ENCODE measurements around the gene DPCD.
"Not testable (repeated sequence)": the region's sequence is repeated elsewhere in the genome, so short reads cannot be mapped to it uniquely, and the experiment has no call there.

Gene DPCD

GRCh38 chr10:101624526-101625102 is 36.5 kb downstream of the DPCD start:
- no peak for DNase-seq

GRCh38 chr10:101625821-101626412 is 37.8 kb downstream of the DPCD start:
- DNase-seq: no peak

GRCh38 chr10:101629837-101630632 is 41.9 kb downstream of the DPCD start:
- no peak for DNase-seq

GRCh38 chr10:101630633-101630920 is 42.5 kb downstream of the DPCD start:
- no peak for DNase-seq

DNA sequence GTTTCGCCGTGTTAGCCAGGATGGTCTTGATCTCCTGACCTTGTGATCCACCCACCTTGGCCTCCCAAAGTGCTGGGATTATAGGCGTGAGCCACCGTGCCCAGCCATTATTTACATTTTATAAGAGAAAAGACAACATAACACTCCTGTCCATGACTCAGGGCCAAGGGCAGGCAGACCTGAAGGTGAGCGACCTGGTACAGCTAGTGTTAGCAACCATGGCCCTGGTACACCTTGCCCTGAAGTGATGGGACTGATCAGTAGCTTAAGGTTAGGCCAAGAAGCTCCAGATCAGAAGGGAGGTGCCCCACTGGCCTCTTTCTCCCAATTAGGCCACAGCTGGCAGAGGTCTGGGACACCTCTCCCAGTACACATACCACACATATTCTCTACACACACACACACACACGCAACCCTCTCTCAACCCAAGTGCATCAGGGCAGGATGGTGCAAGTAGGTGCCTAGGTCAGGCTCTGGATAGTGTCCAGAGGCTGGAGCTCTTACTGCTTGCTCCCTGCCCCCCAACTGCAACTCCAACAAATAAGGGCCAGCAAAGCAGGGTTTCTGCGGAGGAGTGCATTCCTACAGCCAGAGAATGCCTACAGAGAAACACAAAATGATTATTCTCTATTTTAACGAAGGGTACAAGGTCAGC is 43.8 kb downstream of the DPCD start:
- DNase-seq: no peak

- not testable (repeated sequence) for DNase-seq
Observed at GRCh38 chr10:101633510-101633909, 45.4 kb downstream of the DPCD start.

- DNase-seq: no peak
Observed at GRCh38 chr10:101639141-101639900, 51.2 kb downstream of the DPCD start.

- DNase-seq: no peak
Observed at GRCh38 chr10:101643546-101643945, 55.4 kb downstream of the DPCD start.

- no peak for DNase-seq
Observed at GRCh38 chr10:101644002-101644401, 55.9 kb downstream of the DPCD start.

DNA sequence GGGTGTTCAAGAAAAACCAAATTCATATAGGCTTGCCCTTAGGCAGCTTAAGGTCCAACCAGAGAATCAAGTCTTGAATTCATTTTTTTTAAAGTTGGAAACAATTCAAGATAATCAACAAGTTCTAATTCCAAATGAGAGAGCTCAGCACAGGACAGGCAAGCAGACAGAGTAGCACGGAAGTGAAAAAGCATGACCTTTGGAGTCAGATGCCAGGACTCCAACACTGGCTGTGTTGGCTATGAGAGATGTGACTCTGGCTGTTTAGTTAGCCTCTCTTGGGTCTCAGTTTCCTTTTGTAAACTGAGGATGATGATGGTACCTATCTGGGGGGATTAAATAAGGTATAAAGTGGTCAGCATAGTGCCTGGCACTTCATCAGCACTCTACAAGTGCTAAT is 57.5 kb downstream of the DPCD start:
- DNase-seq: no peak

DNA sequence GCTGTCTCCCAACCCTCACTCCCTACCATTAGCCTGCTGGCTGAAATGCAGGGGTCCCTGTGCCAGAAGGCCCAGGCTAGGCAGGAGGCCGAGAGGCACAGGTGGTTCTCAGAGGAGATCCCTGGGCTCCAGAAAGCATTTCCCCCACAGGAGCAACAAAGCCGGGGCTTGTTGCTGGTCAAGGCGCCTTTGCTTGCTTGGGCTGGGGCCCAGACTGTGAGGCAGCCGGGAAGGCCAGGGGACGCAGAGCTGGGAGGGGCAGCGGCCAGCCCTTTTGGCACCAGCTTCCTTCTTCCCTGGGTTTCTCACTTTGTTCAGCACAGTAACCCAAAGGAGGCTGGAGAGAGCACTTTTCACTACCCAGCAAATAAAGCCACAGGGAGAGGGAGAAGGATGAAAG is 58.2 kb downstream of the DPCD start:
- DNase-seq: no peak

DNA sequence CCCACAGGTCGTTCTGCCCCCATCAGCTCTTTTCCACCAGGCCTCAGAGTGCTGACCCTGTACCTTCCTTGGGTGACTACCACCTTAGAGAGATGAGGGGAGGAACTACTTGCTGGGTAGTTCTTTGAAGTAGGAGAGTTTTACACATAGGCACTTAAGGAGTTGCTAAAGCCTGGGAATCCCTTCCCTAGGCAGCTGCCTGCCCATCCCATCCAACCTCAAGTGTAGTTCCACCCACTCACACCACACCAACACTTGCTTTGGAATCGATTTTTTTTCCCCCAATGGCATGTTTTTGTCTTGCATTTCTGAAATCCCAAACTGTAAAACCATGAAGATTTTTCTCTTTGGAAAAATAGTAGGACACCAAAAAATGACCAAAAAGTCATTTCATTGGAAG is 59.1 kb downstream of the DPCD start:
- no peak for DNase-seq

DNA sequence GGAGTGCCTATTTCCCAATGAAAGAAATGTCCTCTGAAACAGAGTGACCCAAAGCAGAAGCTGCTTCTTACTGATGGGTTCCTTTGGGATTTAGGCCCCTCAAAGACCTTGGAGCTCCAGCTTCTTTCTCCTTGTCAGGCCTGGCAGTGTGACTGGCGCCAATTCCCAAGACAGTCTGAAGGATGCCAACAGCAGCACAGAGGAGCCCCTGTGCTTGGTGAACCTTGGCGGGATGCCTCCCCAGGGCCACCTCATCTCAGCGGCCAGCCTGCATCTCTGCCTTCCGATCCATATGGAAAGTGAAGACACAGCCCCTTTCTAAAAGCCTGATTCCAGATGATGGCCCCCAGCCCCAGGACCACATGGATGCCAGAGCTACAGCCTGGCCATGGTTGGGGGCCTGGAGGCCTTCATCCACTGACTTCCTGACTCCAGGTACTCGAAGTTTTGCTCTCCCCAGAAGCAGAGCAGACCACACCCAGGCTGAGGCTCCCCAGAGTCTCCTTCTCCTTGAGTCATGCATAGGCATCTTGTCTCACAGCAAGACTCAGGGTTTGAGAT is 61.5 kb downstream of the DPCD start:
- DNase-seq: no peak

DNA sequence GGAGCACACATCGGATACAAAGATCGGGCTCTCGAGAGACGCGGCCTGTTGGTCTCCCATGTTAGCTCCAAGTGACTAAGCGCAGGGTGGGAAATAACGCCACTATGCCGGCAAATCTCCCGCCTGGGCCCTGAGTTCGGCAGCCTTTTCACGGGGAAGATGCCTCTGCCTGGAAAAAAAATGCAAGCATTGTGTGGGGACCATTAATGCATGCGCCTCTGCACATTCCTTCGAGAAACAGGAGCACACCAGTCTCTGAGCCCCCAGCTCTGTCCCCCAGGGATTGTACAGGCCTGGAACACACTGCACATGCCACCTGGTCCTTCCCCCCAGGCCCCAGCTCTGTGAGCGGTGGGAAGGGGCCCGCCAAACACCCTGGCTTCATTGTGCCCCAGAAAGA is 62.7 kb downstream of the DPCD start:
- DNase-seq: no peak

- DNase-seq: no peak
Observed at GRCh38 chr10:101651336-101651735, 63.2 kb downstream of the DPCD start.

DNA sequence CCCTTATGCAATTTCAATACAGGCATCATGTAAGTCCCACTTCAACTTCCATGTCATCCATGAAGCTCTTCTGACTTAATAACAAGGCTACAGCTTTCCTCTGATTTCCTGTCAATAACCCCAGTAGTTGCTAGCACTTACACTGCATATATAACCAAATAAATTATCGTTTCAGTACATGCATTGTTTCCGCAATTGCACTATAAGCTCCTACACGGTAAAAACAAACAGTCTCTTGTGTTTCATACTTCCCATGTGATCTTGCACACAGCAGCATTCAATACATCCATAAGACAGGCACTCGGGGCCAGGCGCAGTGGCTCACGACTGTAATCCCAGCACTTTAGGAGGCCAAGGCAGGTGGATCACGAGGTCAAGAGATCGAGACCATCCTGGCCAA is 65.4 kb downstream of the DPCD start:
- no peak for DNase-seq

GRCh38 chr10:101655570-101655969 is 67.4 kb downstream of the DPCD start:
- no peak for DNase-seq

DNA sequence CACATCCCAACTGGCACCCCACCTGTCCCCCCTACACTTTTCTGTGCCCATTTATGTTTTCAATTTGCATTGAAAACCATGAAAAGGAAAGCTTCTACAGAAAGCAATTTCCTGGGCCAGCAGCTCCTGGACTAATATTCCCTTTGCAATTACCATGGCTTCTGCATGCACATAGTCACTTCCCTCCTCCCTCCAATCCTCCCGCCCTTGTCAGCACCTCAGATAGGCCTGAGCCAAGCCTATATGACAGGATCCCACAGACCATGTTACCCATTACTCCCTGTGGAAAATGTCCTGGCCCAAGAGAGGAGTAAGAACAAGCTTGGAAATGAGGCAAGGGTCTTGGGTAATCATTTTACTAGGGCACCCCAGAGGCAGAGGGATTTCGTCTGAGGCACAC is 68.8 kb downstream of the DPCD start:
- no peak for DNase-seq

DNA sequence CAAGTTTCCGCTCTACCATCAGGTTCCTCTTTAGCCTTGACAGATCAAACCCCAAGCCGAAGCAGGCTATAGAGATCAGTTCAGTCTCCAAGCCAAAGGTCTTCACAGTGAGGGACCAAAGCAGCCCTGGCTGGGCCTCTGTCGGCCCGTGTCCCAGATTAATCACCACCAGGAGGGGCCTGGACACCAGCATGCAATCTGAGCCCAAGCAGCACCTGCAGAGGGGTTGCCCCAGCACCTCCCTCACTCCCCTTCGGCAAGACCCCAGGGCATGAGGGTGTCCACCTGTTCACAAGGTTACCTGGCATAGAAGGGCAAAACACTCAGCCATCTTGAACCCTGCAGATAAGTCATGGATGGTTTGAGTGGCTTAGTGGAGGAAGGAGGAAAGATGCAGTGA is 70.9 kb downstream of the DPCD start:
- DNase-seq: no peak
